ENCODE measurements around the gene KLK14.

KLK14 gene

GRCh38 chr19:51107406-51108065 lies 24.8 kb upstream of the KLK14 start:
- H3K4me3 ChIP-seq (ENCODE audit: insufficient read depth, low read length, poor library complexity, severe bottlenecking) = peak overlapping the region; percentile 76
- TF ChIP-seq, protein P1, sequence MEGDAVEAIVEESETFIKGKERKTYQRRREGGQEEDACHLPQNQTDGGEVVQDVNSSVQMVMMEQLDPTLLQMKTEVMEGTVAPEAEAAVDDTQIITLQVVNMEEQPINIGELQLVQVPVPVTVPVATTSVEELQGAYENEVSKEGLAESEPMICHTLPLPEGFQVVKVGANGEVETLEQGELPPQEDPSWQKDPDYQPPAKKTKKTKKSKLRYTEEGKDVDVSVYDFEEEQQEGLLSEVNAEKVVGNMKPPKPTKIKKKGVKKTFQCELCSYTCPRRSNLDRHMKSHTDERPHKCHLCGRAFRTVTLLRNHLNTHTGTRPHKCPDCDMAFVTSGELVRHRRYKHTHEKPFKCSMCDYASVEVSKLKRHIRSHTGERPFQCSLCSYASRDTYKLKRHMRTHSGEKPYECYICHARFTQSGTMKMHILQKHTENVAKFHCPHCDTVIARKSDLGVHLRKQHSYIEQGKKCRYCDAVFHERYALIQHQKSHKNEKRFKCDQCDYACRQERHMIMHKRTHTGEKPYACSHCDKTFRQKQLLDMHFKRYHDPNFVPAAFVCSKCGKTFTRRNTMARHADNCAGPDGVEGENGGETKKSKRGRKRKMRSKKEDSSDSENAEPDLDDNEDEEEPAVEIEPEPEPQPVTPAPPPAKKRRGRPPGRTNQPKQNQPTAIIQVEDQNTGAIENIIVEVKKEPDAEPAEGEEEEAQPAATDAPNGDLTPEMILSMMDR (IDR thresholded peaks at IDR 0.05; ENCODE audit: insufficient read depth, low read length, poor library complexity, severe bottlenecking) = no peak
- TF ChIP-seq EZH2phosphoT487 (conservative IDR thresholded peaks at IDR 0.05; ENCODE audit: low read length) = no peak
- H3K27me3 ChIP-seq (ENCODE audit: low read length) = no peaks in the 10 kb centered on the region
- H3K9me3 ChIP-seq (ENCODE audit: insufficient read depth, low read length) = no peaks in the 10 kb centered on the region
- peak overlapping the region; percentile 68 for H3K4me2 ChIP-seq (ENCODE audit: low read depth, low read length, poor library complexity, severe bottlenecking)
- H3K79me2 ChIP-seq (ENCODE audit: insufficient read depth, low read length) = peaks cover 23% of the 10 kb centered on the region
- H2AFZ ChIP-seq (ENCODE audit: low read depth, low read length, severe bottlenecking) = peak overlapping the region; percentile 58
- no peaks in the 10 kb centered on the region for H4K20me1 ChIP-seq (ENCODE audit: low read depth, low read length)
- H3K9ac ChIP-seq (ENCODE audit: low read length) = peak overlapping the region; percentile 79
- H3K27ac ChIP-seq (ENCODE audit: low read depth, low read length) = 0 out of 2 replicates have a peak overlapping the region, but pooled peaks have one; percentile 27
- H3K9me2 ChIP-seq (replicated peaks; ENCODE audit: insufficient read depth, low read length) = no peaks in the 10 kb centered on the region
- no peaks in the 10 kb centered on the region for H3F3A ChIP-seq (ENCODE audit: insufficient read depth)
- no peaks in the 10 kb centered on the region for H3K36me3 ChIP-seq (ENCODE audit: low read length)

DNA sequence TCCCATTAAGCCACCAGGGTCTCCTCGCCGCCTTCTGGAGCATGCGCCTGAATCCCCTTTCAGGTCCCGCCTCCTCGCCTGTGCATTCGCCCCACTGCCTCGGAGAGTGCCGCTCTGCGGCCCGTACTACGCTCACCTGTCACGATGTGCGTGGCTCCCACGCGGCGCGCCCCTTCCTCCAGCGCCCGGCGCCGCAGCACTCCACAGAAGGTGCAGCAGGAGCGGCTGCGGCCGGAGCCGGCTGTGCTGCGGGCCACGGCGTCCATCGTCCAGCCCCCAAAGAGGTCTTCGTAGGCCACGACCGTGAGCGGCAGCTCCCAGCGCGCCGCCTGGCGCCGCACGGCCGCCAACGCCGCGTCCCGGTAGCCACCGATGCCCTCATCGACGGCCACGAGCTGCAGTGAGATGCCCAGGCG lies 21.2 kb upstream of the KLK14 start:
- no peak overlapping the region for H3K9ac ChIP-seq (ENCODE audit: low read length)
- no peaks in the 10 kb centered on the region for H4K20me1 ChIP-seq (ENCODE audit: low read depth, low read length)
- H3K4me2 ChIP-seq (ENCODE audit: low read depth, low read length, poor library complexity, severe bottlenecking) = no peak overlapping the region
- H3K36me3 ChIP-seq (ENCODE audit: low read length) = no peaks in the 10 kb centered on the region
- H3K27me3 ChIP-seq (ENCODE audit: low read length) = no peaks in the 10 kb centered on the region
- H3F3A ChIP-seq (ENCODE audit: insufficient read depth) = no peaks in the 10 kb centered on the region
- peaks cover 23% of the 10 kb centered on the region for H3K79me2 ChIP-seq (ENCODE audit: insufficient read depth, low read length)
- H3K9me2 ChIP-seq (replicated peaks; ENCODE audit: insufficient read depth, low read length) = no peaks in the 10 kb centered on the region
- H3K27ac ChIP-seq (ENCODE audit: low read depth, low read length) = no peak overlapping the region
- no peak overlapping the region for H2AFZ ChIP-seq (ENCODE audit: low read depth, low read length, severe bottlenecking)
- H3K4me3 ChIP-seq (ENCODE audit: insufficient read depth, low read length, poor library complexity, severe bottlenecking) = no peak overlapping the region
- TF ChIP-seq, protein P1 (IDR thresholded peaks at IDR 0.05; ENCODE audit: insufficient read depth, low read length, poor library complexity, severe bottlenecking) = no peak
- TF ChIP-seq EZH2phosphoT487 (conservative IDR thresholded peaks at IDR 0.05; ENCODE audit: low read length) = no peak
- no peaks in the 10 kb centered on the region for H3K9me3 ChIP-seq (ENCODE audit: insufficient read depth, low read length)

DNA sequence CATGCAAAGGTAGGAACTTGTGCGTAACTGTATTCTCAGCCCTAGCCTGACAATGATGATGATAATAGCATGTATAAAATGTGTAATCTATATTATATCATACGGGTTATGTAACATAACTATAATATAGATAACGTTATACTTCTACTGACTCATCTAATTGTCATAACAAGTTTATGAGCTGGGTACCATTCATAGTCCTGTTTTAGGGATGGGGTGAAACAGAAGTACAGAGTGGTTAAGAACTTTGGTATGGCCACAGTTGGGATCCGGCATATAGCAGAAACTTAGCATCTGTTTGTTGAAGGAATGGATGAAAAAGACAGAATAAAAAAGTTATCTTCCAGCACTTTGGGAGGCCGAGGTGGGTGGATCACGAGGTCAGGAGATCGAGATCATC lies 20.3 kb upstream of the KLK14 start:
- peaks cover 23% of the 10 kb centered on the region for H3K79me2 ChIP-seq (ENCODE audit: insufficient read depth, low read length)
- no peaks in the 10 kb centered on the region for H3K9me2 ChIP-seq (replicated peaks; ENCODE audit: insufficient read depth, low read length)
- H3K27me3 ChIP-seq (ENCODE audit: low read length) = no peaks in the 10 kb centered on the region
- no peak overlapping the region for H3K9ac ChIP-seq (ENCODE audit: low read length)
- H3K27ac ChIP-seq (ENCODE audit: low read depth, low read length) = no peak overlapping the region
- no peak overlapping the region for H3K4me3 ChIP-seq (ENCODE audit: insufficient read depth, low read length, poor library complexity, severe bottlenecking)
- H4K20me1 ChIP-seq (ENCODE audit: low read depth, low read length) = no peaks in the 10 kb centered on the region
- H3K9me3 ChIP-seq (ENCODE audit: insufficient read depth, low read length) = no peaks in the 10 kb centered on the region
- H2AFZ ChIP-seq (ENCODE audit: low read depth, low read length, severe bottlenecking) = no peak overlapping the region
- no peaks in the 10 kb centered on the region for H3F3A ChIP-seq (ENCODE audit: insufficient read depth)
- no peaks in the 10 kb centered on the region for H3K36me3 ChIP-seq (ENCODE audit: low read length)
- H3K4me2 ChIP-seq (ENCODE audit: low read depth, low read length, poor library complexity, severe bottlenecking) = no peak overlapping the region
- no peak for TF ChIP-seq EZH2phosphoT487 (conservative IDR thresholded peaks at IDR 0.05; ENCODE audit: low read length)
- TF ChIP-seq, protein P1 (IDR thresholded peaks at IDR 0.05; ENCODE audit: insufficient read depth, low read length, poor library complexity, severe bottlenecking) = no peak
